Stimulated activated CD4-positive, alpha-beta T cell treated with anti-CD3 and anti-CD28 coated beads, Interleukin-4, amount 100 ng/mL, for 24 hours (primary cell): ENCODE measurements around the gene THSD4.
"Not testable (repeated sequence)": the region's sequence is repeated elsewhere in the genome, so short reads cannot be mapped to it uniquely, and the experiment has no call there.

Experiments
- DNase-seq: peaks from one replicate; pipeline ENCODE4 v3.0.0-alpha.2; 2020

Gene THSD4

DNA sequence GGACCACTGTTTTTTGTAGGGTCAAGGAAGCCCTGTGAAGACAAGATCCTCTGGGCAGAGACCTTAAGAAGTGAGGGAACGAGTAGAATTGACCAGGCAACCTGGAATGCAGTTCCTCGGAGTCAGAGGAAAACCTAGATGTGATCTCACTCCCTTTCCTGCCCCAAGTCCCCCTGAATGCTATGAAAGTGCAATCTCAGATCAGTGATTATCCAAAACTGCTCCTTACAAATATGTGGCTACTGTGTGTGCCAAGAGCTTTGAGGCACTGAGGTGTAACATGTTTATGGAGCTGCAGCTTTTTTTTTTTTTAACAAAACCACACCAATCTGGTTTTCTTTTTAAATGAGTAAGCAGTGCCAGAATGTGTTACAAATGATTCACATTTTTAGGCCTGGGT is 35.8 kb downstream of the THSD4 start:
- no peak for DNase-seq

DNA sequence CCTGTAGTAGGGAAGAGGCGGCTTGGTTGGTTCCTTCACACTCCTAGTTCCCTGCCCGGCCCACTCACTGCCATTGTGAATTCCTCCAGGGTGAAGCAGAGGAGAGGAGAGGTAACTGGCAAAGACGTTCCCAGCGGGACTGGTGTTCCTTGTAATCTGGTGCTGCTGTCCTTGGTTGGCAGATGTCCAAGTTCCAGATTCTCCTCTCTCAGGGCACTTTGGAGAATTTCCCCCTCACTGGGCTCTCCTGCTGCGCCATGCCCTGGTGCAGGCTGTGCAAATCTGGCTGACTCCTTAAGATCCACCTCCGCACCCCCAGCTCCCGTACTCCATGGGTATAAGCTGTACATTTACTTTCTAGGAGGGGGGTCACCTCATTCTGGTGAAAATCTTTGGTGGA is 37.3 kb downstream of the THSD4 start:
- no peak for DNase-seq

DNA sequence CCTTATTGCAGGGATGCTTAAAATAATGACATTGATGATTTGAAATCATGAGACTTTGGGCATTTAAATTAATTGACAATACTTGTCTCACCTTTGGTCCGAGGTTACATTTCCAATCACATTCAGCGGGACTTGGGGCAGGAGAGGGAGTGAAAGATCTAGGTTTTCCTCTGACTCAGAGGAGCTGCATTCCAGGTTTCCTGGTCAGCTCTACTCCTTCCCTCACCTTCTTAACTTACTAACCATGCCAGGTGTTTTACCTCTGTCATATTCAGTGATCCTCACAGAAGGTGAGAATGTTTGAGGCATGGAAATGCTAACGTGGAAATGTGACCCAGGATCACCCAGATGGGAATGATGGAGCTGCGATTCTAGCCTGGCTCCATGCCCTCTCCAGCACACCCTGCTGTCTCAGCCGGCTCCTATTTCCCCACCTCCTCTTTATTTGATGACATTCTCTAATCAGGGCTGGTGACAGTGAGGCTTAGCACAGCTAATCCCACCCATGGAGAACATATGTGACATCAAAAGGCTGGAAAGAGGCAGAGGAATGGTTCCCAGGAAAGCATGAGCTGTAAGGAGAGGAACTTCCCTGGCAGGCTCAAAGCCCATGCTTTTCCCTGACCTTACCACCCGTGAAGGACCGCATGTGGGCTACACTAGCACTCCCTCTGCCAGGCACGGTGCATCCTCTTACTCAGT is 38.7 kb downstream of the THSD4 start:
- no peak for DNase-seq

DNA sequence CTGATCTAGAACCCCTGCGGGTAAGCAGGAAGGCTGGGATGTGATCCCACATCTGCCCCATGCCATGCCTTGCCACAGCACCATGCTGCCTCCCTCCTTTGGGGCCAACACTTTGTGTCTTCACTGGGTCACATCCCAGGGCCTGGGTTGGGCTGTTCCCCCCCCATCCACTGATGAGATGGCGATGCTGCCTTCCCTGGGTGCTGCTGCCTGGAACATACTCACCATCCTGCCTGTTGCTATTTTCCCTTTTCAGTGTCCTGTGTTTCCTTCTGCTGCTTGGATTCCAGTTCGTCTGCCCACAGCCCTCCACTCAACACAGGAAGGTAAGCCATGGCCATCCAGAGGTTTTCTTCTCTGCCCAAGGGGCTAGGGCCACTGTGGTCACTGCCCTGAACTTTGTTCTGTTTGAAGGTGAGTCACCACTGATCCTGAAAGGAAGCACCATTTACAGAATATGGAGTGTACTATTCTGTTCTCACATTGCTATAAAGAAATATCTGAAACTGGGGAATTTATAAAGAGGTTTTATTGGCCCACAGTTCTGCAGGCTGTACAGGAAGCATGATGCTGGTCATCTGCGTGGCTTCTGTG is 39.4 kb downstream of the THSD4 start:
- DNase-seq = no peak

DNA sequence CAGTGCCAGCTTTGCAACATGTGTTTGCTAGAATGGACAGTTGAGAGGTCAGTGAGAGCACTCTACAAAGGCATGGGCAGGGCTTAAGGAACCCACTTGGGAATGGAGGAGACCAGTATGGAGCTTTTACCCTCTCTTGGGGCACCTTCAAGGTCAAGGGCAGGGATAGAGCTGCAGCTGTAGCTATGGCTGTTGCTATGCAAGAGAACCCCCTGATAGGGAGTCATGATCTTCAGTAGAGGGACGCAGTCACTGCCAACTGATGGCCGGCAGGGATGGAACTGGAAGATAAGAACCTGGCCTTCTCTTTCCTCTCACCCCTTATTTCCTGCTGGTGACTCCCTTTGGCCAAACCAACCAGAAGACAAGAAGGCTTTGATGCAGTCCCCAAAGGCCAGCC is 40.3 kb downstream of the THSD4 start:
- no peak for DNase-seq

DNA sequence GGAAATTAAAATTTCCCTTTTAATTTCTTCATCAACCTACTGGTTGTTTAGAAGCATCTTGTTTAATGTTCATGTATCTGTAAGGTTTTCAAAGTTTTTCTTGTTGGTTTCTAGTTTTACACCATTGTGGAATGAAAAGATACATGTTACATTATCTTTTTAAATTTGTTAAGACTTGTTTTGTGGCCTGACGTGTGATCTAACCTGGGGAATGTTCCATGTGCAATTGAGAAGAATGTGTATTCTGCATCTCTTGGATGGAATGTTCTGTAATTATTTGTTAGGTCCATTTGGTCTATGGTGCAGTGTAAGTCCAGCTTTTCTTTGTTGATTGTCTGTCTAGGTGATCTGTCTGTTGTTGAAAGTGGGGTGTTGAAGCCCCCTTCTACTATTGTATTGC is 45.7 kb downstream of the THSD4 start:
- DNase-seq = no peak

DNA sequence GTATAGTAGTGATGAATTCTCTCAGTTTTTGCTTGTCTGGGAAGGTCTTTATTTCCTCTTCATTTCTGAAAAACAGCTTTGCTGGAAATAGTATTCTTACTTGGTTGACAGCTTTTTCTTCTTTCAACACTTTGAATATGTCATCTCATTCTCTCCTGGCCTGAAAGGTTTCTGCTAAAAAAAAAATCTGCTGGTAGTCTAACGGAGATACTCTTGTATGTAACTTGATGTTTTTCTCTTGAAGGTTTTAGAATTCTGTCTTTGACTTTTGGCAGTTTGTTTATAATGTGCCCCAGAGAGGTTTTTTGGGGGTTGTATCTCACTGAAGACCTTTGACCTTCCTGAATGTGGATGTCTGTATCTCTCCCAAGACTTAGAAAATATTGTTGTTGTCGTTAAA is 47.0 kb downstream of the THSD4 start:
- no peak for DNase-seq

DNA sequence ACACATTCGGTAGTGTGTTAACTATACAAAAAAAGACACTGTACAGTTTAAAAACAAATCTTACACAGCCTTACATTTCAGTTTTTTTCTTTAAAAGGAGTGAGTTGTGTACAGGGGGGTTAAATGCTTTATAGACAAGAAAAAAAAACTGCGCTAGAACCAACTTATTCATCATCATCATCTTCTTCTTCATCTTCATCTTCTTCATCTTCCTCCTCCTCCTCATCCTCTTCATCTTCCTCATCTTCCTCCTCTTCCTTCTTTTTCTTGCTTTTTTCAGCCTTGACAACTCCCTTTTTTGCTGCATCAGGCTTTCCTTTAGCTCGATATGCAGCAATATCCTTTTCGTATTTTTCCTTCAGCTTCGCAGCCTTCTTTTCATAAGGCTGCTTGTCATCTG is 49.3 kb downstream of the THSD4 start:
- not testable (repeated sequence) for DNase-seq

DNA sequence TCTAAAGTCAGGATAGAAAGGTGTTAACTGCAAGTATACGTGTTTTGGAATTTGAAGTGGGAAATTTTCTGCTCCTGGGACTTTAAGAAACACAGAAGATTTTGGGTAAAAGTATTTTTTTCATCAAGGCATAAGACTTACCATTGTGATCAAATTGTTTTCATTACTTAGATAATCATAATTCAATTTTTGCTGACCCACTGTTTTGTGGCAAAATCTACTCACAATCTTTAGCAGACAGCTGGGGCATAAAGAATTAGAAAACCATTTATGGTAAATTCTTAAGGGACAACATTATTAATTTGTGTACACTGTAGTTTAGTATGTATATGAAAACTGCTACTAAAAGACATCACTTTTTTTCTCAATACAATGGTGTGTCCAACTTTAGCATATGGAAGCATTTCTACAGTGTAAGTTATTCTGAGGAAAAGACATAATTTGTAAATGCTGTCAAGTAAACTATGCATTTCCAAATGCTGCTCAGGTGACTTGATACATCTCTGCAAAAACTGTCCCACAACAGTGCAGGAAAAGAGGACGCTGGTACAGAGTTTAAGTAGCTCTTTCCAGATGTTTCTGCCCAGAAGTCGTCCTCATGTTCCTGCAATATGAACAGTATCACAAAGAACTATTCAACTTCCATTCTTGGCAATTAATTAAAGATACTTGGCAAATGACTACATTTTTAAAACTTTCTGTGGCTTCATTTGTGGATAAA is 52.3 kb downstream of the THSD4 start:
- no peak for DNase-seq

DNA sequence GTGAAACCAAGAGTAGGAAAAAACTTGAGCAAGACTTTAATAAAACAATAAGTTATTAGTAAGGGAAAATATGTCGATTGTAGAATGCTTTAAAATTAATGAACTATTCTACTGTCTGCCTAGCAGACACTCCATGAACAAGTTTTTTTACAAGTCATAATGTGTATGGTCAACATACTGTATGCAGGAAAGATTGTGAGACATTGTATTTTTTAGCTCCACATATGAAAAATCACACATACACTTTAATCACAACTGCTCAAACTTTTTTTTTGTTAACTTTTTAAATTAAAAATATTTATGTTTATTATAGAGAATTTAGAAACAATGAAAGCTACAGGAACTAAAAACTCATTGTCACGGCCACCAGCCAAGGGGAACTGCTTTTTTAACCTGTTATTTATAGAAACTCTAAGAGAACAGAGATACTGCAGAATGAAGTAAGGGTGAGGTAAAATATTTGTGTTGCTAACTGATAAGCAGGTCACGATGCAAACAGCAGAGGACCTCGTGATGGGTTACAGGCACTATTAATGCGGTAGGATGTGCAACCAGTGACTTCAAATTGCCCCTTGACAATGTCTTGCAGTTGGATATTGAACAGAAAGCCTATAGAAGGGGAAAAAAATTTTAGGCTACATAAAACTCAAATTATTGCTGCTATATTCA is 53.0 kb downstream of the THSD4 start:
- no peak for DNase-seq

DNA sequence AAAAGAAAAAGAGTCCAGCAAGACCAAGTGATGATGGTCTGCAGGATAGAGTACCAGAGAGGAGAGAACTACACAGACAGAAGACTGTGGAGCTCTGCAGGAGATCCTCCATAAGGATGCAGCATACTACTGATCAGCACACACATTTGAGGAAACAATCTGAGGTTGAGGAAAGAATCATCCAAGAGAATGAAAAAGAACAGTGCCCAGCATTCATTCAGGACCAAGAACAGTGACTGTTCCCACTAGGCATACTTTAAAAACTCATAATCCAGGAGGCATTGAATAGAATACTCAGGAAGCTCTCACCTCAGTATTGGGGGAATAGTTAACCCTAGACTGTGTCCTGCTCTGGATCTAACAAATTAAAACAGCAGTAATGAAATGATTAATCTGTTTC is 54.9 kb downstream of the THSD4 start:
- DNase-seq = no peak

DNA sequence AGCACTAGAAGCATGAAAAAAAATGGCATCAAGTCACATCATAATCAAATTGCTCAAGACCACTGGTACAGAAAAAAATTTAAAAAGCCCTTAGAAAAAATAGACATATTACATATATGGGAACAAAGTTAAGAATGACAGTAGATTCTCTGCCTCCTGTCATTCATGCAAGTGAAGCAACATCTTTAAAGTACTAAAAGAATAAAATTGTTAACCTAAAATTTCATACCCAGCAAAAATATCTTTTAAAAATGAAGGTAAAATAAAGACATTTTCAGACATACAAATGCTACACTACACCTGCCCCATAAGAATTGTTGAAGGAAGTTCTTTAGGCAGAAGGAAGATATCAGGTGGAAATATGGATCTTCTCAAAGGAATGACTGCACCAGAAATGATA is 55.9 kb downstream of the THSD4 start:
- DNase-seq = no peak

DNA sequence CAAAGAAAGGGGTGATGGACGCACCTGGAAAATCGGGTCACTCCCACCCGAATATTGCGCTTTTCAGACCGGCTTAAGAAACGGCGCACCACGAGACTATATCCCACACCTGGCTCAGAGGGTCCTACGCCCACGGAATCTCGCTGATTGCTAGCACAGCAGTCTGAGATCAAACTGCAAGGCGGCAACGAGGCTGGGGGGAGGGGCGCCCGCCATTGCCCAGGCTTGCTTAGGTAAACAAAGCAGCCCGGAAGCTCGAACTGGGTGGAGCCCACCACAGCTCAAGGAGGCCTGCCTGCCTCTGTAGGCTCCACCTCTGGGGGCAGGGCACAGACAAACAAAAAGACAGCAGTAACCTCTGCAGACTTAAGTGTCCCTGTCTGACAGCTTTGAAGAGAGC is 59.1 kb downstream of the THSD4 start:
- DNase-seq = not testable (repeated sequence)

DNA sequence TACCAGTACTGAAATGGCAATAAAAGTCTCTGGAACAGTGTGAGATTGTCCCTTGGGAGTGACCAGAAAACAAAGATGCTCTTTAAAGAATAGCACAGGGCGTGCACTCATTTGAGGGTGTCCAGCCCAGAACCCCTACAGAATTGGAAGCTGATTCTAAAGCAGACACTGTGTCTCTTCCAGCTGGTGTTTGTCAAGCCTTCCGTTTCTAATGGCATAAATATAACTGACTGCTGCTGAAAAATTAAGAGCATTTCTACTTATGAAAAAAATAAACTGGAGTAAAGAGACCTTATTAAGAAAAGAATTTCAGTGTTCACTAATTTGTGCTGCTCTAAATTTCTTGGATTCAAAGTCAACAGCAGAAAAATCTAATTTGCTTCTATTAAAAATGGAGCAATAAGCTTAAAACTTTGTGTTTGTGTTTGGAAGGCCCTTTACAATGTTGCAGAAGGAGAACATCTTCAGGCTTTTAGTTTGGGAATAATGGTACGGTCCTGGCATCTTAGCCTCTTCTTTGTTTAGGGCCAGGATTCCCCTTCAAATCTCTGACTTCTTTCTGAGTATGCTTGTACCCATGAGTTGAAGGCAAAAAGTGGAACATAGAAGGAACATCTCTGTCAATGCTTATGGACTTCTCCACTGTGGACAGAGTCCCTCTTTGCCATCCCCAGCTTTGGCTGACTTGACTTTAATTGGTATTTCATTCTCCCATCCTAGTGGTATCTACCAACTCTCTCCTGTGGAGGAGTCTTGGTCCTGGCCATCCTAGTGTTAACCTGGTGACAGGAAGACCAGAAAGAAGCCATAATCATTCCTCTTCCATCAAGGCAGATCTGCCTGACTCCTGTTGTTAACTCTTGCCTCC is 65.9 kb downstream of the THSD4 start:
- DNase-seq = no peak

DNA sequence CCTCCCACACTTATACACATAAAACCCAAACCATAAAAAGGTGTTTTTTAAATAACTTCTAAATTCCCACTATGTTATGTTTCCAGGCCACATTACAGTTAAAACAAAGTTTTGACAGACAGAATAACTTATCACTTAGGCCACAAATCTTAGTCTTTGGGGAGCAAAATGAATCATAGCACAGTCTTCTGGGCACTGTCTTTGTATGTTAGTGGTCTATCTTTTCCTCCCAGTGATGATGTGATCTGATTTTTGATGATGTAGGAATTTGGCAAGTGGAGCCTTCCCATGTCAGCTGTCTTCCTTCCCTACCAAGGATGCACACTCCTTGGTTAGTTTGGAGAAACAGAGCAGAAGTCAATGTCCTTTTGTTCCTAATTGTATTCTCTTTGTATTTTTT is 67.3 kb downstream of the THSD4 start:
- no peak for DNase-seq

DNA sequence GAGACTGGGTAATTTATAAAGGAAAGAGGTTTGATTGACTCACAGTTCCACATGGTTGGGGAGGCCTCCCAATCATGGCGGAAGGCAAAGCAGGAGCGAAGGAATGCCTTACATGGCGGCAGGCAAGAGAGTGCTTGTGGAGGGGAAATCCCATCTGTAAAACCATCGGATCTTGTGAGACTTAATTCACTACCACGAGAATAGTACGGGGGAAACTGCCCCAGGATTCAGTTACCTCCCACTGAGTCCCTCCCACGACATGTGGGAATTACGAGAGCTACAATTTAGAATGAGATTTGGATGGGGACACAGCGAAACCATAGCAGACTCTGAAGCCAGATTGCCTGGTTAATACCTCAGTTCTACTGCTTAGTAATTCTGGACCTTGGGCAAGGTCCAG is 67.8 kb downstream of the THSD4 start:
- no peak for DNase-seq

DNA sequence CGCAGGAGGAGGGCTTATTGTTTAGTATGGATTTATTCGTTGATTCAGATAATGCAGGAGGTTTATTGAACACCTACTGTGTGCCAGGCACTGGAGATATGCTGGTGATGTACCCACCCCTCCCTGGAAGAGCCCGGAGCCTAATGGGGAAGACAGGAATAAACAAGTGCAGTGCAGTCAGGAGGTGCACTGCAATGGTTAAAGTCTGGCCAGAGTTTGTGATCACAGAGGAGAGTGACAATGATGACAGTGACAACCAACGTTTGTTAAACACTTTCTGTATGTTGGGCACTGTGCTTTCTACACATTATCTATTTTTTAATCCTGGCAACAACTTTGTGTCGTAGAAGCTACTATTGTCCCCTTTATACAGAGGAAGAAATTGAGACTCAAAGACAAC is 70.4 kb downstream of the THSD4 start:
- no peak for DNase-seq

DNA sequence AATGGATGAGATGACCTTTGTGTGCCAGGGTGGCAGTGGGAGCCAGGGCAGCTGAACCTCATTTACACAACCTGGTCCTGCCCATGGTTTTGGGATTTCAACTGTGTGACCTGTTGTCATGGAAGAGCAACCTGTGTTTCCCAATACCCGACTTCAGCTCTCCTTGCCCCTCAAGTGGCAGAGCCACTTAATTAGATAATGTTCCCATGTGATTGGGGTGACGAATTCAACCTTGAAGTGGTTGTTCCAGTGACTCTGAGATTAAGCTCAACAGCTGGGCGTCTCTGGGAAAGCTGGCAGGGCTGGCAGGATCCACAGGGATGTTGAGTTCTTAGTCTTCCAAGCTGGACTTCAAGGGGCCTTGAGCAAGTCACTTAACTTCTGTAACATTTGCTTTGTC is 71.0 kb downstream of the THSD4 start:
- no peak for DNase-seq

DNA sequence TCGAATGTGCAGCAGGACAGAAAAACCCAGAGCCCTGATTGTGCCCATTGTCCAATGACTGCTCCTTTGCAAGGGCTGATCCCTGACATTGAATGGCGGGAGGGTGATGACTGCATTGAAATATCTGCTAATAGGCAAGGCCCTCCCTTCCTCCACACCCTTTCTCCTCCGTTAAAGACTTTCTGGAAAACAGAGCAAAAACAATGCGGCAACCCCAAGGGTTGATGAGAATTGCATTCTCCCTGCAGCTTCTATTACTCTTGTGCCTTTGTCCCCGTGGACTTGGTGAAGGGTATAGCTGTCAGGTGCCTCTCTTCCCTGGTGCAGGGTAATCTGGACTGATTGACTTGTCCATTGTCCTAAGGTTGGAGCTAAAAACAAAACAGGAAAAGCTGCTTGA is 71.8 kb downstream of the THSD4 start:
- DNase-seq = no peak

DNA sequence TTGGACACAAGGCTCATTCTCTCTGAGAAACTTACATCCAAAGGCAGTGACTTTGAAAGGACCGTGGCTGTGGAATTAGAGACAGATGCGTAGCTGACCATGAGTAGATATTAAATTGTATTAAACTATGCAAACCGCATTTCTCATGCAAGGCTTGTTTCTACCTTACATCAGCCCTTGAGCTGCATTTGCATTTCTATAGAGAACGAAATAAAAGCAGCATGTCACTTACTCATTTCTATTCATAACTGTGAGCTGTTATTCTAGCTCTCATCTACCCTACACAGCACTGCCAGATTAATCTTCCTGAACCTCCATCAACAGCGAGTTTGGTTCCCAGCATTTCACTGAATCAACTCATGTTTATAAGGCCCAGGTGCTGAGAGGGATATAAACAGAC is 72.3 kb downstream of the THSD4 start:
- no peak for DNase-seq

DNA sequence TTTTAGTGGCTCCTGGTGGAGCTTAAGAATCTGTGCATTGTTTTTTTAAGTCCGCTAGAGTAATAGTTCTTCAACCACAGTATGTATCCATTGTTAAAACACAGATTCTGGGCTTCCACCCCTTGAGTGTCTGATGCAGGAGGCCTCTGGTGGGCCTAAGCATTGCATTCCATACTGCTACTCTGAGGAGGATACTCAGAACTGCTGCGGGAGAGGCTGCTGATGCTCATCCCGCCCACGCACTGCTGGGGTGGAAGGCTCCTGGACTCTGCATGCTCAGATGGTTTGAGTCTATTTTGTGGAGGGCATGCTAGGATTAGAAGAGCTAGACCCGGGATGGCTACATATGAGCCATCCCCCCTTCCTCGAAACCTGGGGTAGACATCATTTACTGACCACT is 74.4 kb downstream of the THSD4 start:
- no peak for DNase-seq

DNA sequence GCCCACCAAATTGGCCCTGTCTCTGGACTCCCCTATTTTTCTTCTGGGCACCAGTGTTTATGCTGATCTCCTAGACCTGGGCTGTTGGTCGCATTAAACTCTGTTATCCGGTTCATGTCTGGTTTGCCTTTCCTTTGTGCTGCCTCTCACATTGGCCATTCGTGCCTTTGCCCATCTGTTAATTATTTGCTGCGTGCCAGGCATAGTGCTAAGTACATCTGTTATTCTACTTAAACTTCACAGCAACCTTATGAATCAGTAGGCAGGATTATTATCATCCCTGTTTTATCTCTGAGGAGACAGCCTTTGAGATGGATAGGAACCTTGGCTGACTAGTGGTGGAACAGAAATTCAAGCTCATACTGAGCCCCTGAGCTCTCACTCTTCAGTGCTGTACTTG is 76.0 kb downstream of the THSD4 start:
- no peak for DNase-seq

DNA sequence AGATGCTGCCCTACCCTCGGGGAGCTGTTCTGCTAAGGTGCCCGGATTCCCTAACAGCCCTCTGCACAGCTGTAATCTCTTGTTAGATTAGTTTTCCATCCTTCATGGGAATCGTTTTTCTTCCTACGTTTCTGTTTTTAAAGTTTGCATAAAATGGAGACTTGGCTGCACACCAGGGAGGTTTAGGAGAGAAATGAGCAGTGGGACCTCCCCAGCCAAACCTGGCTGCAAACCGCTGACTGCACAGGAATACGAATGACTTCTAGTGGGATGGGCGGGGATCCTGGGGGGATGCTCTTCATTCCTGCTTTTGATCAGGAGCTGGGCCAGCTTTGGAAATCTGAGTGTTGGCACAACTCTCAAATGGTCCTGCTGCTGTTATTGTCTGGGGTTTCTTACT is 77.5 kb downstream of the THSD4 start:
- DNase-seq = no peak
